Subcutaneous adipose tissue (tissue), 4 donors: ENCODE measurements around the gene OVCH2. TPM values are rescaled to one million over a fixed set of nuclear protein-coding genes. Genes with fewer than 3 reads are reported as not detected.

Source experiments
- total RNA-seq, 4 donors: library from RNA; depleted of rRNA; stranded (reverse); fragments of >200 nt; gene quantifications; one replicate each; pipeline ENCODE4 v1.1.0, GENCODE V29; 2016
- TF ChIP-seq, protein P1 (sequence below): fragments of 450-650 bp; IDR thresholded peaks from one replicate; pipeline ENCODE4 v1.5.1; 2016; ENCODE audit warnings: low read depth, mild to moderate bottlenecking, control low read depth, antibody characterized with exemption, moderate library complexity

The OVCH2 gene
- total RNA-seq, 4 donors from 2014 or later = not detected

- TF ChIP-seq, protein P1, sequence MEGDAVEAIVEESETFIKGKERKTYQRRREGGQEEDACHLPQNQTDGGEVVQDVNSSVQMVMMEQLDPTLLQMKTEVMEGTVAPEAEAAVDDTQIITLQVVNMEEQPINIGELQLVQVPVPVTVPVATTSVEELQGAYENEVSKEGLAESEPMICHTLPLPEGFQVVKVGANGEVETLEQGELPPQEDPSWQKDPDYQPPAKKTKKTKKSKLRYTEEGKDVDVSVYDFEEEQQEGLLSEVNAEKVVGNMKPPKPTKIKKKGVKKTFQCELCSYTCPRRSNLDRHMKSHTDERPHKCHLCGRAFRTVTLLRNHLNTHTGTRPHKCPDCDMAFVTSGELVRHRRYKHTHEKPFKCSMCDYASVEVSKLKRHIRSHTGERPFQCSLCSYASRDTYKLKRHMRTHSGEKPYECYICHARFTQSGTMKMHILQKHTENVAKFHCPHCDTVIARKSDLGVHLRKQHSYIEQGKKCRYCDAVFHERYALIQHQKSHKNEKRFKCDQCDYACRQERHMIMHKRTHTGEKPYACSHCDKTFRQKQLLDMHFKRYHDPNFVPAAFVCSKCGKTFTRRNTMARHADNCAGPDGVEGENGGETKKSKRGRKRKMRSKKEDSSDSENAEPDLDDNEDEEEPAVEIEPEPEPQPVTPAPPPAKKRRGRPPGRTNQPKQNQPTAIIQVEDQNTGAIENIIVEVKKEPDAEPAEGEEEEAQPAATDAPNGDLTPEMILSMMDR = no peak
Measured at GRCh38 chr11:7691759-7692350, 14.4 kb downstream of the OVCH2 start.

GRCh38 chr11:7690648-7691047, 15.6 kb downstream of the OVCH2 start:
- TF ChIP-seq, protein P1 = no peak

GRCh38 chr11:7689239-7689638, 17.0 kb downstream of the OVCH2 start:
- TF ChIP-seq, protein P1 = no peak

- TF ChIP-seq, protein P1 = no peak
Measured at GRCh38 chr11:7688238-7688826, 17.9 kb downstream of the OVCH2 start.

DNA sequence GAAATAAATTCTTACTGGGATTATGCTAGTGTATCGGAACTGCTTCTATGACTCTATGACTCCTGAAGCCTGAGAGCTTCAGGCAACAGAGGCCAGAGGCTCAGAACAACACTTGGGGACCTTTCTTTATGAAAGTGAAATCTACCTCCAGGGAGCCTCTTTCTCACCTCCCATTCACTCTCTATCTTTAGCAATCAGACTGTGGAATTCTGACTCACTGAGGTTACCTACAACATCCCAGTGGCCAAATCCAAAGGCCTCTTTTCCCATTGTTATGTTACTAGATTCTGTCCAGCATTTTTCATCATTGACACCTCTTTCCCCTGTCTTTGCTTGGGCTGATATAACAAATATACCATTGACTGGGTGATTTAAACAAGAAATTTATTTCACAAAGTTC, 18.9 kb downstream of the OVCH2 start:
- TF ChIP-seq, protein P1 = no peak

DNA sequence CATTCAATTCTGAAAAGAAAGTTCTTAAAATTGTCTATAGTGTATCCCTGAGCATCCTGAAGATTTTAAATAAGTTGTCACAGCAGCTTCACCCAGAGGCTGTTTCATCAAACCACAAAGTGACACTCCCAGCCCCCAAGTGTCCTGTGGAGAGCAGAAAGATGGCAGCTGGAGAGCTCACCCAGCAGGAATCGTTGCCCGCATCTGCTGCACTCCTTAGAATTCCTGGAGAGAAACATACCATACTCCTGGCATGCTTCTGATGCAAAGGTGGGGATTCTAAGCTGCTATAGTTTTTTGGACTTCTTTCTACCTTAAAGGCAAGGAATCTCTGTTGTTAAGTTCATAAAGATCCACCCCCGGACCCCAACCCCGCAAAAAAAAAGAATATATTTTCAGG, 19.5 kb downstream of the OVCH2 start:
- TF ChIP-seq, protein P1 = no peak

DNA sequence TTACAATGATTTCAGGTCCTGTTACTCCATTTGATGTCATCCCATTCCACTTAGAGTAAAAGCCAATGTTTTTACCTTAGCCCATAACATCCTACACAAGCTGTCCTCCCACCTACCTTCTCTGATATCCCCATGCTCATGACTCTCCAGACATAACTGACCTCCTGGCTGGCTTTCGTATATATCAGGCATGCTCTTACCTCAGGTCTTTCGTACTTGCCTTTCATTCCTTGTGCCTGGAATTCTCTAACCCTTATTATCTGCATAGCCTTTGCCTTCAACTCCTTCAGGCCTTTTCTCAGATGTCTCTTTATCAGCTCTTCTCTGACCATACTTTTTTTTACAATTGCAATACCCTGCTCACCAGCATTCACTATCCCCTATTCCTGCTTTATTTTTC, 22.7 kb downstream of the OVCH2 start:
- TF ChIP-seq, protein P1 = no peak
